BLaER1 treated with 17β-estradiol and CSF1 and Interleukin-3, amounts not matched to agents 10 nM and 100 nM (cell line): ENCODE results near the gene ASPRV1.

ENCODE experiments used
- H3K27ac ChIP-seq, 11 experiments: shearing (Covaris generic); formaldehyde crosslinking; 2 replicates each; pipeline ENCODE4 v1.8.1; 2022
- H3K27me3 ChIP-seq, 11 experiments: shearing (Covaris generic); formaldehyde crosslinking; 2 replicates each; pipeline ENCODE4 v1.8.1; 2022
- H3K36me3 ChIP-seq, 11 experiments: shearing (Covaris generic); formaldehyde crosslinking; 2 replicates each; pipeline ENCODE4 v1.8.1; 2022
- H3K4me1 ChIP-seq, 10 experiments: shearing (Covaris generic); formaldehyde crosslinking; 2 replicates each; pipeline ENCODE4 v1.8.1; 2022
- H3K4me2 ChIP-seq, 11 experiments: shearing (Covaris generic); formaldehyde crosslinking; 2 replicates each; pipeline ENCODE4 v1.8.1; 2022
- H3K4me3 ChIP-seq, 10 experiments: shearing (Covaris generic); formaldehyde crosslinking; 2 replicates each; pipeline ENCODE4 v1.8.1; 2022
- H3K9ac ChIP-seq, 11 experiments: shearing (Covaris generic); formaldehyde crosslinking; 2 replicates each; pipeline ENCODE4 v1.8.1; 2022
- H3K9me3 ChIP-seq, 11 experiments: shearing (Covaris generic); formaldehyde crosslinking; replicated peaks in 1 of 11; 2 replicates each; pipeline ENCODE4 v1.8.1; 2022
- H4K20me1 ChIP-seq, 11 experiments: shearing (Covaris generic); formaldehyde crosslinking; 2 replicates each; pipeline ENCODE4 v1.8.1; 2022
- Cebpa-rat ChIP-seq, 11 experiments: shearing (Covaris generic); IDR thresholded peaks; 2 replicates each; pipeline ENCODE4 v1.8.1; 2022

Gene ASPRV1

DNA sequence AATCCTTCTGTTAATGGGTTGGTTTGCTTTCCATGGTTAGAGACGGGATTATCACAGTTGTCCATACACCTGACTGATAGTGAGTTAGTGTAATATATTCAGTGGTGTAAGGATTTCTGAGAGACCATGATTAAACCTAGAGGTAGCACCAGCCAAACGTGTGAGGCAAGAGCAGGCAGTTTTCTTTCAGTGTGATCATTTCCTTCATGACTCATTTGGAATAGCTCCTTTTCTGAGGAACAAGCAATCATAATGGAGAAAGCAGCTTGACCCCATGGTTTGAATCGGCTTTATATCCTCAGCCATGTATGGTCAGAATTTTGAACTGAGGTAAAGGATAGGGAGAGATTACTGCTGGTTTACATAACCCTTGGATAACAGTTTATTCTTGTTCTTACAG is 43.6 kb downstream of the ASPRV1 start:
- Histone ChIP-seq H3K4me3 (peak overlapping the region in 4 of 10 experiments; percentile 90 to 97 (median 96); a peak in 8 of 20 replicates), H4K20me1 (peaks cover 0 to 79% (median 11%) of the 10 kb centered on the region in 11 experiments; a peak in 16 of 22 replicates), H3K9me3 (no peaks in the 10 kb centered on the region), H3K4me2 (peak overlapping the region in 5 of 11 experiments; percentile 24 to 95 (median 93); a peak in 10 of 22 replicates), H3K9ac (peak overlapping the region in 4 of 11 experiments; percentile 4 to 99 (median 96); a peak in 7 of 22 replicates), H3K27ac (peak overlapping the region in 4 of 11 experiments; percentile 5 to 94 (median 92); a peak in 6 of 22 replicates), H3K36me3 (peaks cover 0 to 77% (median 21%) of the 10 kb centered on the region in 11 experiments; a peak in 14 of 22 replicates), H3K27me3 (peaks cover 0 to 33% (median 26%) of the 10 kb centered on the region in 11 experiments; a peak in 18 of 22 replicates), H3K4me1 (peaks cover 14 to 69% (median 18%) of the 10 kb centered on the region in 10 experiments)
- TF ChIP-seq Cebpa-rat (IDR thresholded peaks at IDR 0.05), result no peak

DNA sequence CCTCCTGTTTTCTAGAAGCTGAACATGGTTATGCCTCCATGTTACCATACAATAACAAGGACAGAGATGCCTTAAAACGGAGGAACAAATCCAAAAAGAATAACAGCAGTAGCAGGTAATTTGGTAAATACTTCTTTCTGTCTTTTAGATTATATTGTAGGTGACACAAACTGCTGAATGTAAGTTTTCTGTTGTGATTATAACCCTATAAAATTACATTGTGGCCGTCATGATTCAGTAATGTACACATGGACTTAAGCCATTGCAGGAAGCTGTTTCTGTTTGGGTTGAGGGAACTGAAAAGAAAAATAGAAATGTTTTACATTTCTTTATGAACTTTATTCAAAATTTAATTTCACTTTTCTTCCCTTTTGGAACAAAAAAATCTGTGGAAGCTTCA is 45.3 kb downstream of the ASPRV1 start:
- TF ChIP-seq Cebpa-rat (IDR thresholded peaks at IDR 0.05), result no peak
- Histone ChIP-seq H3K9ac (peak overlapping the region in 6 of 11 experiments; percentile 84 to 99 (median 95); a peak in 11 of 22 replicates), H3K27me3 (peaks cover 0 to 33% (median 26%) of the 10 kb centered on the region in 11 experiments; a peak in 18 of 22 replicates), H4K20me1 (peaks cover 0 to 62% (median 11%) of the 10 kb centered on the region in 11 experiments; a peak in 16 of 22 replicates), H3K4me1 (peaks cover 14 to 60% (median 18%) of the 10 kb centered on the region in 10 experiments), H3K9me3 (no peaks in the 10 kb centered on the region), H3K36me3 (peaks cover 0 to 64% (median 15%) of the 10 kb centered on the region in 11 experiments; a peak in 13 of 22 replicates), H3K27ac (peak overlapping the region in 4 of 11 experiments; percentile 90 to 94 (median 92); a peak in 8 of 22 replicates), H3K4me3 (peak overlapping the region; percentile 81 to 97 (median 90)), H3K4me2 (peak overlapping the region; percentile 83 to 100 (median 98); a peak in 21 of 22 replicates)

DNA sequence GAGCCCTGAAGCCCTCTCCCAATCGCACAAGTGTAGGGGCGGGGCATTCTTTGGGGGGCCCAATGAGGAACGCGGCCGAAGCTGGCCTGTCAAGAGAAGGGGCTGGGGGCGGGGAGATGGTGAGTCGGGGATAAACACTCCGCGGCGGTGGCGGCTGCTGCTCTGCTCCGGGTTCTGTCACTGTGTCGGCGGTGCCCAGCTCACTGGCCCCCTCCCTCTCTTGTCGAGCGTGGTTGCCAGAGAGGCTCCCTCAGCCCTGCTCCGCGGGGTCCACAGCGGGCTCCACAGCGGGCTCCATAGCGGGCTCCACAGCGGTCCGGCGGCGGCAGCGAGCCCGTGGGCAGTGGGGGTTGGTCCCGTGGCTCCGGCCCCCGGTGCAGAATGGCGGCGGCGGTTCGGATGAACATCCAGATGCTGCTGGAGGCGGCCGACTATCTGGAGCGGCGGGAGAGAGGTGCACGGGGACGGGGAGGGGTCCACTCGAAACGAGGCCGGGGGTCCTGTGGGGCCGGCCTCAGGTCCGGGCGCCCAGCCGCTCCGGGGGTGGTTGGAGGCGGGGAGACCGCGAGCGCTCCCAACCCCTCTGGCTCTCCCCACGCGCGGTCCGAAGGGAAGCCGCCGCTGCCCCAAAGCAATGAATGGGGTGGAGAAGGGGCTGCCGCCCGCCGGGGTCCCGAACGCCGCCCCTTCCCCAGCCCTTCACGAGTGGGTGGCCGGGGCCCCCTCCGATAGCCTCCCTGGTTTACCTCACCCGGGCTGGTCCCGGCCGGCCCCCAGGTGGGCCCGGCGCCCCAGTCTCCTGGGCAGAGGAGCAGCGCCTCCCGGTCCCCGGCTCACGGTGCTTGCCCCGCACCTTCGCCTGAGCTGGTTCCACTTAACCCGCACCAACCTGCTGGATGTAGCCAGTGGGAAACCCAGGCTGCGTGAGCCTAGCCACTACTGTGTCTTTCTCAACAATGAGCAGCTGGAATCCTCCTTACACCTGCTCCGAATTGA is 46.2 kb downstream of the ASPRV1 start, which contains the start of gene MXD1:
Gene MXD1, plus strand, starts transcription at position 160 of the 996 bp plus-strand sequence. Its CDS starts 222 bp downstream, at position 382.
- peak within 1 kb of the TSS; percentile 81 to 97 (median 90) for H3K4me3 ChIP-seq
- peak within 1 kb of the TSS; percentile 86 to 96 (median 91) for H3K27ac ChIP-seq
- peak within 1 kb of the TSS; percentile 86 to 100 (median 98) for H3K4me2 ChIP-seq
- H3K36me3 ChIP-seq, result peaks cover 0 to 64% (median 21%) of the 10 kb centered on the region in 11 experiments; a peak in 16 of 22 replicates
- no peaks in the 10 kb centered on the region for H3K9me3 ChIP-seq
- peaks cover 14 to 52% (median 18%) of the 10 kb centered on the region in 10 experiments for H3K4me1 ChIP-seq
- no peak for TF ChIP-seq Cebpa-rat (IDR thresholded peaks at IDR 0.05)
- peaks cover 0 to 33% (median 26%) of the 10 kb centered on the region in 11 experiments; a peak in 18 of 22 replicates for H3K27me3 ChIP-seq
- peaks cover 0 to 53% (median 11%) of the 10 kb centered on the region in 11 experiments; a peak in 16 of 22 replicates for H4K20me1 ChIP-seq
- peak within 1 kb of the TSS; percentile 82 to 99 (median 91) for H3K9ac ChIP-seq

DNA sequence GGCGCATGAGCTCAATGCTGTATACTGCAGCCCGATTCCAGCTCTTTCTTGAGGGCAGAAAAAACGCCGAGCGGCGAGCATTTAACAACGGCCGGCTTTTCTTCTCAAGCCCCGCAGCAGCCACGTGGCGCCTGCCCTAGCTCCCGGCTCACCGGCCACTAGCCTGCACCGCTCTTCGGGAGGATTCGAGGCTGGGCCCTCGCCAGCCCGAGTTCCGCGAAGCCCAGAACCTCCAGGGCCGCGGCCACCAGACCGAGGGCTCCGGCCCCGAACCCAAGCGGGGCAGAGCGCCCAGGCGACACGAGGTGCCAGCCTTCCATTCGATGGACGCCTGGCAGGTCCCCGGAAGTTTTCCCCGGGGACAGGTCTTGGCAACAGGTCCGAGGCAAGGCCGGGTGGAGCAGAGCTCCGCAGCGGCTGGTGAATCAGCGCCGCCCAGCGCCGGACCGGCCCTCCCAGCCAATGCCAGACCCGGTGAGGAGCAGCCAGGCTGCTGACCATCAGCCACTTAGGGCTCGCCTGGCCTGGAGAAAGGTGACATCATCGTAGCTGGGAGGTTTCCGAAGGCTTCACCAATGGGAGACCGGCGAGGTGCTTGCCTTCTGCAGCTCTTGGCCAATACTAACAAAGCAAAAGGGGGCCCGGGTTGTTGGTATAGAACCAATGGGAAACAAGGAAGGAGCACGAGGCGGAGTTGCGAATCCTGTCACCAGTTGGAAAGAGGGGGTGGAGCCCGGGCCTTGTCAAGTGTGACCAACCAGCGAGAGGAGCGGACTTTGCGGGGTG is 47.1 kb downstream of the ASPRV1 start:
- Histone ChIP-seq H3K9me3 (no peaks in the 10 kb centered on the region), H3K27ac (peak overlapping the region; percentile 82 to 96 (median 91)), H3K4me3 (peak overlapping the region; percentile 62 to 97 (median 82)), H3K27me3 (peaks cover 0 to 33% (median 26%) of the 10 kb centered on the region in 11 experiments; a peak in 18 of 22 replicates), H3K36me3 (peaks cover 8 to 64% (median 26%) of the 10 kb centered on the region in 11 experiments; a peak in 19 of 22 replicates), H3K4me2 (peak overlapping the region; percentile 76 to 97 (median 91)), H3K4me1 (peaks cover 14 to 43% (median 18%) of the 10 kb centered on the region in 10 experiments), H4K20me1 (peaks cover 0 to 44% (median 11%) of the 10 kb centered on the region in 11 experiments; a peak in 15 of 22 replicates), H3K9ac (peak overlapping the region; percentile 82 to 93 (median 89))
- no peak for TF ChIP-seq Cebpa-rat (IDR thresholded peaks at IDR 0.05)

DNA sequence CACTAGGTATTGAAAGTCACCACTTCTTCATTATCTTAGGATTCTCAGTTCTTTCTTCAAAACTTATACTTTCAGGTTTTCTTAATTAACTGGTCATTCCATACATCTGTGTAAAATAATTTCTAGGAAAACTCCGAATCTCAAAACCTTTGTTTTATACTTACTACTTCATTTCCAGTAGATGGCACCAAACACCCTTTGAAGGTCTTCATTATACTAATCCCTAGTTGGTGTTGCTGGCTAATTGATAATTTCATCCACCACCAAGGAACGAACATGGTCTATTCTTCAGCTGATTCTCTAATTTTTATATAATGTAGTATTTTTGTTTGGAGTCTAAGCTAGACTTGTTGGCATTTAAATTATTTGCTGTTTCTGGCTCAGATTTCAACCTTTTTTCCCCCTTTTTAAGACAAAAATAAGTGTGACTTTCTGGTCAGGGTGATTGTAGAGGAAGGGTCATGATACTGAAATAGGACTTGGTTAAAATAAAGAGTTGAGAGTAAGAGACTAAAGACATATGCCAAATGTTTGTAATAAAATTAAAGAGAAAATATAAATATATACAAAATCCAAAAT is 49.4 kb downstream of the ASPRV1 start:
- Histone ChIP-seq H3K9ac (peak overlapping the region in 1 of 11 experiments; percentile 89; a peak in 1 of 22 replicates), H3K4me2 (peak overlapping the region in 2 of 11 experiments; percentile 16 to 93; a peak in 3 of 22 replicates)

More for the DNA sequence above, 49.4 kb downstream of the ASPRV1 start:
- H3K27ac ChIP-seq, result peak overlapping the region in 1 of 11 experiments; percentile 52; a peak in 1 of 22 replicates
- H3K4me1 ChIP-seq, result peaks cover 7 to 22% (median 17%) of the 10 kb centered on the region in 10 experiments
- H4K20me1 ChIP-seq, result peaks cover 0 to 21% (median 11%) of the 10 kb centered on the region in 11 experiments; a peak in 15 of 22 replicates
- H3K36me3 ChIP-seq, result peaks cover 31 to 64% (median 45%) of the 10 kb centered on the region in 11 experiments
- TF ChIP-seq Cebpa-rat (IDR thresholded peaks at IDR 0.05), result no peak
- no peaks in the 10 kb centered on the region for H3K9me3 ChIP-seq
- H3K4me3 ChIP-seq, result no peak overlapping the region
- peaks cover 0 to 22% (median 21%) of the 10 kb centered on the region in 11 experiments; a peak in 18 of 22 replicates for H3K27me3 ChIP-seq
